Measurements from ENCODE around the gene KLHDC3. TPM values are rescaled to one million over a fixed set of nuclear protein-coding genes. Genes with fewer than 3 reads are reported as not detected.

KLHDC3 gene
- total and polyA plus RNA-seq, 9 of the 15 experiments (the other 6 are each of a cell fraction or from before 2014, with no cell fraction given): 4.5 to 171 (median 107) TPM

GRCh38 chr6:42978839-42979522, 35.1 kb upstream of the KLHDC3 start, which contains the start of gene PEX6 (continued):
- no peak for TF ChIP-seq ZNF407 (IDR thresholded peaks at IDR 0.05; ENCODE audit: low read depth)
- peak; percentile 64; the same call in 1 of the 2 replicates for TF ChIP-seq DIDO1 (tag; IDR thresholded peaks at IDR 0.05; ENCODE audit: low read depth)
- TF ChIP-seq ZNF696 (CRISPR knock-in tag; conservative IDR thresholded peaks at IDR 0.05): no peak
- TF ChIP-seq PRPF4 (IDR thresholded peaks at IDR 0.05; ENCODE audit: insufficient read depth, low read depth, low read length, poor library complexity, severe bottlenecking): no peak
- peak; percentile 62 for TF ChIP-seq NEUROD1 (IDR thresholded peaks at IDR 0.05; ENCODE audit: borderline replicate concordance, low read depth, low read length, partially characterized antibody)
- TF ChIP-seq, protein P1, sequence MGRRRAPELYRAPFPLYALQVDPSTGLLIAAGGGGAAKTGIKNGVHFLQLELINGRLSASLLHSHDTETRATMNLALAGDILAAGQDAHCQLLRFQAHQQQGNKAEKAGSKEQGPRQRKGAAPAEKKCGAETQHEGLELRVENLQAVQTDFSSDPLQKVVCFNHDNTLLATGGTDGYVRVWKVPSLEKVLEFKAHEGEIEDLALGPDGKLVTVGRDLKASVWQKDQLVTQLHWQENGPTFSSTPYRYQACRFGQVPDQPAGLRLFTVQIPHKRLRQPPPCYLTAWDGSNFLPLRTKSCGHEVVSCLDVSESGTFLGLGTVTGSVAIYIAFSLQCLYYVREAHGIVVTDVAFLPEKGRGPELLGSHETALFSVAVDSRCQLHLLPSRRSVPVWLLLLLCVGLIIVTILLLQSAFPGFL (CRISPR knock-in tag; IDR thresholded peaks at IDR 0.05): no peak
- TF ChIP-seq GMEB1 (CRISPR knock-in tag; IDR thresholded peaks at IDR 0.05): peak; percentile 23; the same call in 1 of the 2 replicates
- no peak for TF ChIP-seq HLTF (IDR thresholded peaks at IDR 0.05)
- no peak for TF ChIP-seq FOXA3 (CRISPR knock-in tag; conservative IDR thresholded peaks at IDR 0.05 in 1 of 2, IDR thresholded peaks at IDR 0.05 in 1 of 2)
- no peak for TF ChIP-seq NCOA6 (IDR thresholded peaks at IDR 0.05)
- TF ChIP-seq, protein P2, sequence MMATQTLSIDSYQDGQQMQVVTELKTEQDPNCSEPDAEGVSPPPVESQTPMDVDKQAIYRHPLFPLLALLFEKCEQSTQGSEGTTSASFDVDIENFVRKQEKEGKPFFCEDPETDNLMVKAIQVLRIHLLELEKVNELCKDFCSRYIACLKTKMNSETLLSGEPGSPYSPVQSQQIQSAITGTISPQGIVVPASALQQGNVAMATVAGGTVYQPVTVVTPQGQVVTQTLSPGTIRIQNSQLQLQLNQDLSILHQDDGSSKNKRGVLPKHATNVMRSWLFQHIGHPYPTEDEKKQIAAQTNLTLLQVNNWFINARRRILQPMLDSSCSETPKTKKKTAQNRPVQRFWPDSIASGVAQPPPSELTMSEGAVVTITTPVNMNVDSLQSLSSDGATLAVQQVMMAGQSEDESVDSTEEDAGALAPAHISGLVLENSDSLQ (IDR thresholded peaks at IDR 0.05): peak; percentile 56
- no peak for TF ChIP-seq SREBF2 (CRISPR knock-in tag; IDR thresholded peaks at IDR 0.05)
- no peak for TF ChIP-seq HDAC6 (IDR thresholded peaks at IDR 0.05; ENCODE audit: low read depth, low read length)
- TF ChIP-seq TCF7 (IDR thresholded peaks at IDR 0.05; ENCODE audit: borderline replicate concordance): 0 out of 2 replicates have a peak, but pooled peaks have one; percentile 33
- TF ChIP-seq ZNF274 (IDR thresholded peaks at IDR 0.05; ENCODE audit: borderline replicate concordance, low read depth, low read length): no peak
- TF ChIP-seq MEF2A (IDR thresholded peaks at IDR 0.05; ENCODE audit: control insufficient read depth, low read depth, low read length): no peak
